HCT116 (cell line): ENCODE results near the gene KLF2. TPM values are rescaled to one million over a fixed set of nuclear protein-coding genes. Genes with fewer than 3 reads are reported as not detected.
"Not testable (repeated sequence)": the region's sequence is repeated elsewhere in the genome, so short reads cannot be mapped to it uniquely, and the experiment has no call there.

Experiments
- ATAC-seq: fragments of 200-7000 bp; cut with Tn5 transposase; 2 replicates; pipeline ENCODE4 v1.9.1; 2020; ENCODE audit warnings: mild to moderate bottlenecking, moderate library complexity
- BruUV-seq: library from RNA; stranded (reverse); fragments of 400-500 nt; replicated peaks from 2 replicates; lab custom pipeline; 2021; lab: Mats Ljungman, UMichigan
- CTCF ChIA-PET: fragments of 300-600 bp; sonication (Branson Sonifier 250); formaldehyde crosslinking; loops from one replicate; lab custom pipeline; 2021; ENCODE audit warnings: antibody characterized with exemption; lab: Charles Lee
- POLR2A ChIA-PET: fragments of 300-600, 350-600 bp; sonication (Branson Sonifier 250); formaldehyde crosslinking; loops from one replicate; lab custom pipeline; 2021; ENCODE audit warnings: antibody characterized with exemption; lab: Charles Lee
- RAD21 ChIA-PET, 2 experiments: fragments of 300-600 bp; sonication (Branson Sonifier 250); formaldehyde crosslinking; loops; one replicate each; lab custom pipeline; 2023; ENCODE audit warnings: low total read pairs in 2 of 2; ENCODE audit not compliant: uncharacterized antibody in 2 of 2, unreplicated experiment in 2 of 2, low non-redundant PET in 1 of 2; lab: Charles Lee
- DNase-seq: peaks from one replicate; pipeline ENCODE4 v3.0.0-alpha.2; 2010; ENCODE audit warnings: low read depth, low spot score
- H2AFZ ChIP-seq: fragments of 200-600 bp; shearing (Covaris generic), sonication (generic); 2 replicates; pipeline ENCODE4 v1.6.1; 2017; ENCODE audit warnings: low read depth, mixed run types, mixed read lengths, antibody characterized with exemption, low read length; ENCODE audit not compliant: poor library complexity, severe bottlenecking
- H3K27ac ChIP-seq: 2 replicates; pipeline ENCODE4 v1.5.1; 2012; ENCODE audit warnings: low read depth, low read length
- H3K27me3 ChIP-seq: fragments of 200-600 bp; sonication (generic); 2 replicates; pipeline ENCODE4 v1.6.1; 2016; ENCODE audit warnings: mixed run types, low read length, mixed read lengths; ENCODE audit not compliant: insufficient read depth
- H3K36me3 ChIP-seq, 2 experiments: fragments of 200-500 bp in 1 of 2; fragments of 200-600 bp in 1 of 2; sonication (Bioruptor generic) in 1 of 2; sonication (generic) in 1 of 2; 2 replicates each; pipeline versions ENCODE4 v1.5.1 to v1.6.1; 2014 to 2016; ENCODE audit warnings: low read length in 2 of 2, inconsistent platforms in 1 of 2, mixed read lengths in 1 of 2, mixed run types in 1 of 2; ENCODE audit not compliant: insufficient read depth in 2 of 2, control insufficient read depth in 1 of 2
- H3K4me1 ChIP-seq, 2 experiments: fragments of 200-600 bp in 1 of 2; sonication (generic) in 1 of 2; 2 replicates each; pipeline versions ENCODE4 v1.5.1 to v1.6.1; 2012 to 2017; ENCODE audit warnings: low read length in 2 of 2, inconsistent platforms in 1 of 2, mild to moderate bottlenecking in 1 of 2, mixed read lengths in 1 of 2, mixed run types in 1 of 2, moderate library complexity in 1 of 2; ENCODE audit not compliant: insufficient read depth in 2 of 2, control insufficient read depth in 1 of 2
- H3K4me2 ChIP-seq: fragments of 200-600 bp; sonication (generic); 2 replicates; pipeline ENCODE4 v1.6.1; 2017; ENCODE audit warnings: mixed run types, low read length, mixed read lengths
- H3K4me3 ChIP-seq, 2 experiments: fragments of 200-600 bp in 1 of 2; sonication (generic) in 1 of 2; replicated peaks in 1 of 2; 2 replicates each; pipeline ENCODE4 v1.5.1; 2011 to 2016; ENCODE audit warnings: low read length in 2 of 2, control low read depth in 1 of 2, low read depth in 1 of 2, mild to moderate bottlenecking in 1 of 2, mixed read lengths in 1 of 2, mixed run types in 1 of 2
- H3K79me2 ChIP-seq: fragments of 200-600 bp; sonication (generic); 2 replicates; pipeline ENCODE4 v1.6.1; 2017; ENCODE audit warnings: mild to moderate bottlenecking, mixed run types, low read length, moderate library complexity, mixed read lengths; ENCODE audit not compliant: insufficient read depth
- H3K9ac ChIP-seq: fragments of 200-600 bp; sonication (generic); 2 replicates; pipeline ENCODE4 v1.6.1; 2016; ENCODE audit warnings: low read length, mixed read lengths
- H3K9me2 ChIP-seq: fragments of 200-600 bp; sonication (generic), shearing (Covaris generic); 2 replicates; pipeline ENCODE4 v1.6.1; 2017; ENCODE audit warnings: mixed run types, mild to moderate bottlenecking, moderate library complexity; ENCODE audit not compliant: insufficient read depth
- H3K9me3 ChIP-seq, 2 experiments: fragments of 200-500 bp in 1 of 2; fragments of 200-600 bp in 1 of 2; sonication (Bioruptor generic) in 1 of 2; sonication (generic) in 1 of 2; 2 replicates each; pipeline ENCODE4 v1.6.1; 2014 to 2017; ENCODE audit warnings: low read length in 2 of 2, mixed read lengths in 2 of 2, inconsistent platforms in 1 of 2, low read depth in 1 of 2, mild to moderate bottlenecking in 1 of 2, mixed run types in 1 of 2, moderate library complexity in 1 of 2; ENCODE audit not compliant: control insufficient read depth in 1 of 2, insufficient read depth in 1 of 2
- H4K20me1 ChIP-seq: fragments of 200-600 bp; sonication (generic), shearing (Covaris generic); 2 replicates; pipeline ENCODE4 v1.6.1; 2017; ENCODE audit warnings: mixed run types, mild to moderate bottlenecking, moderate library complexity; ENCODE audit not compliant: insufficient read depth
- CBX3 ChIP-seq: IDR thresholded peaks from 2 replicates; pipeline ENCODE4 v1.6.1; 2012; ENCODE audit warnings: low read depth
- CEBPB ChIP-seq: IDR thresholded peaks from 2 replicates; pipeline ENCODE4 v1.6.1; 2012; ENCODE audit warnings: low read depth
- CTCF ChIP-seq, 3 experiments: fragments of 200-600 bp in 1 of 3; sonication (generic) in 1 of 3; IDR thresholded peaks in 2 of 3; conservative IDR thresholded peaks in 1 of 3; 2 replicates each; pipeline ENCODE4 v1.5.1; 2012 to 2017; ENCODE audit warnings: low read depth in 2 of 3, low read length in 2 of 3, antibody characterized with exemption in 1 of 3, borderline replicate concordance in 1 of 3, control low read depth in 1 of 3, mild to moderate bottlenecking in 1 of 3, mixed read lengths in 1 of 3, mixed run types in 1 of 3, moderate library complexity in 1 of 3; ENCODE audit not compliant: insufficient read depth in 1 of 3
- ELF1 ChIP-seq: IDR thresholded peaks from 2 replicates; pipeline ENCODE4 v1.6.1; 2012; ENCODE audit warnings: low read depth, borderline replicate concordance
- EZH2 ChIP-seq: fragments of 200-600 bp; sonication (generic); IDR thresholded peaks from 2 replicates; pipeline ENCODE4 v1.6.1; 2017; ENCODE audit warnings: antibody characterized with exemption, mixed run types
- EZH2phosphoT487 ChIP-seq: fragments of 200-600 bp; IDR thresholded peaks from 2 replicates; pipeline ENCODE4 v1.6.1; 2018; ENCODE audit warnings: antibody characterized with exemption, borderline replicate concordance
- FOSL1 ChIP-seq: IDR thresholded peaks from 2 replicates; pipeline ENCODE4 v1.6.1; 2012; ENCODE audit warnings: low read depth
- ZNF274 ChIP-seq: fragments of 200-500 bp; sonication (Bioruptor generic); IDR thresholded peaks from 2 replicates; pipeline ENCODE4 v1.6.1; 2014; ENCODE audit warnings: mild to moderate bottlenecking, low read depth, low read length, inconsistent platforms
- intact Hi-C: fragments of 100-400 bp; cut with micrococcal nuclease; formaldehyde crosslinking; loops from 2 replicates; pipeline ENCODE4 v1.10.0; 2022
- total RNA-seq: library from RNA; stranded (reverse); gene quantifications from one replicate; pipeline ENCODE4 v1.2.1, GENCODE V29; 2021; ENCODE audit not compliant: unreplicated experiment

KLF2 gene
- total RNA-seq, 1 experiment from 2014 or later = 39.4 TPM

DNA sequence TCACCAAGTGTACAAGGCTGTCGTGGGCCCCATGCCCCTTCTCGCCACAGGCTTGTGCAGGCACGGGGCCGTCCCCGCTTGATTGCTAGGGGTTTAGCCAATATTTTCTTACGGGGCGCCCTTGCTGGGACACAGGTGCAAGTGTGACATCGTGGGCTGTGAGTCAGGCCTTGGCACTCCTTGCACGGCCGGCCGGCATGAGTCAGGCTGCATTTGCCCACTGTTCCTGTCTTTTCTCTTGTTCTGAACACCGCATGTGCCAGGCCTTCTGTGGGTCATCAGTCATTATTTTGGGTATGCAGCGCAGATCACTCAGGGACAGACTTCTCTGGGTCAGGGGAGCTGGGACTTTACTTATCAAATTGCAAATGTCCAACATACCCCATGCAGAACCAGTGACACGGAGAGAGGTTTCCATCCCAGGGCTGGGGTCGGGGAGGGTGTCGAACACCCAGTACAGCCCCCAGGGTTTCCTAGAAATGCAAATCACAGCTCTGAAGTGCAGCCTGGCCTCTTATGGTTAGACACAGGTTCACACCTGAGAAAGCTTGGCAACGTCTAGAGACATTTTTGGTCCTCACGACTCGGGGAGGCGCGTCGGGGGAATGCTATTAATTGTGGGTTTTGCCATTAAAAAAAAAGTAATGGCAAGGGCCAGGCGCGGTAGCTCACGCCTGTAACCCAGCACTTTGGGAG, 22.5 kb upstream of the KLF2 start (continued):
- no peak for TF ChIP-seq CTCF (IDR thresholded peaks at IDR 0.05 in 2 of 3, conservative IDR thresholded peaks at IDR 0.05 in 1 of 3; ENCODE audit: borderline replicate concordance in 1 of 3, insufficient read depth in 1 of 3, low read depth in 2 of 3, low read length in 2 of 3)

DNA sequence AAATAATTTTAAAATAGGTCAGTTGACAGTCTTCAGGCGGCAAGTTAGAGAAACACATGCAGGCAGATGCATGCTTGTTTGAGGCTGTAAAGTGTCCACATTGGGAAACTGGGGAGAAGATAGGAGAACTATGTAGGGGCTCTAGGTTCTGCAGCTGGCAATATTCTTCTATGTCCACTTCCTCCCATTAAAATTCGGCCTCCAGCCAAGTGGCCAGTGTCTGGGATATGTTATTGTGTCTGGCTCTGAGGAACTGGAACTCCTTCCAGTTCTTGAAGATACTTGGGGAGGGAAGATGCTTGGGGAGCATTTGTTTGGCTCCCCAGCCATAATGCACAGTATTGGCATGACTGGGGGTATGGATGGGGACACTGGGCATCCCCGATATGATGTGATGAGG, 20.9 kb upstream of the KLF2 start:
- no peaks in the 10 kb centered on the region for H3K9me3 ChIP-seq
- TF ChIP-seq CBX3 (no peak), CEBPB (no peak), EZH2phosphoT487 (no peak), ZNF274 (no peak), EZH2 (no peak), FOSL1 (no peak), ELF1 (no peak)
- no peak overlapping the region for H3K4me3 ChIP-seq
- BruUV-seq = no TSS peak
- H3K4me2 ChIP-seq = no peak overlapping the region
- ChIA-PET CTCF (no interaction called here), POLR2A (interaction anchor here (1.5 kb wide), 1 partner anchor 21 kb away, joined by 4 read pairs; the partner anchor contains the start of gene KLF2), RAD21 (no interaction called here)
- H3K27me3 ChIP-seq = no peaks in the 10 kb centered on the region
- no peak overlapping the region for H3K9ac ChIP-seq
- H4K20me1 ChIP-seq = no peaks in the 10 kb centered on the region
- no peak overlapping the region for H2AFZ ChIP-seq
- H3K4me1 ChIP-seq = peaks cover 9 to 11% of the 10 kb centered on the region in 2 experiments
- no peak overlapping the region for H3K27ac ChIP-seq
- no peak for DNase-seq
- H3K36me3 ChIP-seq = no peaks in the 10 kb centered on the region
- no peaks in the 10 kb centered on the region for H3K79me2 ChIP-seq
- no peak for ATAC-seq
- H3K9me2 ChIP-seq = no peaks in the 10 kb centered on the region
- intact Hi-C loops = no loop called here

- H3K27me3 ChIP-seq, intact Hi-C loops, H3K4me3 ChIP-seq, H3K9me3 ChIP-seq, CTCF ChIA-PET, H3K36me3 ChIP-seq, ATAC-seq, H3K4me2 ChIP-seq, H3K79me2 ChIP-seq, H3K9me2 ChIP-seq, H4K20me1 ChIP-seq, RAD21 ChIA-PET, DNase-seq, H2AFZ ChIP-seq, BruUV-seq, H3K9ac ChIP-seq, H3K27ac ChIP-seq: not testable (repeated sequence)
- POLR2A ChIA-PET = interaction anchor here (0.6 to 1.5 kb wide), 2 partner anchors 20 to 40 kb away, joined by 3 to 4 read pairs; partner anchors contain the start of gene KLF2
- peaks cover 9 to 11% of the 10 kb centered on the region in 2 experiments for H3K4me1 ChIP-seq
Measured at GRCh38 chr19:16304511-16304910, 20.1 kb upstream of the KLF2 start.

GRCh38 chr19:16305060-16305459, 19.6 kb upstream of the KLF2 start:
- H3K9me3 ChIP-seq, DNase-seq, H3K36me3 ChIP-seq, H3K4me2 ChIP-seq, intact Hi-C loops, RAD21 ChIA-PET, H3K79me2 ChIP-seq, ATAC-seq, H4K20me1 ChIP-seq, BruUV-seq, CTCF ChIA-PET, H2AFZ ChIP-seq, H3K27me3 ChIP-seq, H3K9ac ChIP-seq, H3K9me2 ChIP-seq, H3K4me3 ChIP-seq, H3K27ac ChIP-seq: not testable (repeated sequence)
- POLR2A ChIA-PET = interaction anchor here (0.6 to 1.3 kb wide), 3 partner anchors 19 to 40 kb away, joined by 3 read pairs; partner anchors contain the start of gene KLF2
- peaks cover 9 to 11% of the 10 kb centered on the region in 2 experiments for H3K4me1 ChIP-seq
